ENCODE measurements around the gene PPP3CA.

DNA sequence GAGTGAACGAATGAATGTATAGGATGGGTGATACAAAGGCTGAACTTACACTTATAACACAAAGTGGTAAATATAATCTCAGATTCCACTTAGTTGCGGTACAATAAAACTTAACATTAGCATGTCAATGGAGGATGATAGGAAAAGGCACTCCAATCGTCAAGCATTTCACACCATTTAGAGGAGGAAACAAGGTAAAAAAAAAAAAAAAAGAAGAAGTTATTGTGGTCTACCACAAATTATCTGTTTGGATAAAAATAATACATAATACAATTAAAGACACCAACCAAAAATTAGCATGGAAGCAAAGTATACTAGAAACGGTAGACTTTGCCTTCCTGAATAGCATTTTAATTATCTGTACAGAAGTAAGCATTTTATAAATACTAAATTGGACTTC, 205.5 kb downstream of the PPP3CA start:
- TF ChIP-seq, protein P1, sequence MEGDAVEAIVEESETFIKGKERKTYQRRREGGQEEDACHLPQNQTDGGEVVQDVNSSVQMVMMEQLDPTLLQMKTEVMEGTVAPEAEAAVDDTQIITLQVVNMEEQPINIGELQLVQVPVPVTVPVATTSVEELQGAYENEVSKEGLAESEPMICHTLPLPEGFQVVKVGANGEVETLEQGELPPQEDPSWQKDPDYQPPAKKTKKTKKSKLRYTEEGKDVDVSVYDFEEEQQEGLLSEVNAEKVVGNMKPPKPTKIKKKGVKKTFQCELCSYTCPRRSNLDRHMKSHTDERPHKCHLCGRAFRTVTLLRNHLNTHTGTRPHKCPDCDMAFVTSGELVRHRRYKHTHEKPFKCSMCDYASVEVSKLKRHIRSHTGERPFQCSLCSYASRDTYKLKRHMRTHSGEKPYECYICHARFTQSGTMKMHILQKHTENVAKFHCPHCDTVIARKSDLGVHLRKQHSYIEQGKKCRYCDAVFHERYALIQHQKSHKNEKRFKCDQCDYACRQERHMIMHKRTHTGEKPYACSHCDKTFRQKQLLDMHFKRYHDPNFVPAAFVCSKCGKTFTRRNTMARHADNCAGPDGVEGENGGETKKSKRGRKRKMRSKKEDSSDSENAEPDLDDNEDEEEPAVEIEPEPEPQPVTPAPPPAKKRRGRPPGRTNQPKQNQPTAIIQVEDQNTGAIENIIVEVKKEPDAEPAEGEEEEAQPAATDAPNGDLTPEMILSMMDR (optimal IDR thresholded peaks at IDR 0.05 in 1 of 3, IDR thresholded peaks at IDR 0.05 in 1 of 3, conservative IDR thresholded peaks at IDR 0.05 in 1 of 3; ENCODE audit: extremely low read depth in 1 of 3, insufficient read depth in 2 of 3, low read length in 3 of 3), result no peak
- no peak for TF ChIP-seq EZH2 (IDR thresholded peaks at IDR 0.05; ENCODE audit: low read length)
